HG03039 (cell line): ENCODE data around the gene DLG2.

Experiments used
- ATAC-seq: cut with Tn5 transposase; IDR thresholded peaks from one replicate; pipeline ENCODE4 v1.9.1; 2021; ENCODE audit warnings: mild to moderate bottlenecking, moderate library complexity; ENCODE audit not compliant: unreplicated experiment

The DLG2 gene

GRCh38 chr11:84541731-84542340 lies 1085.3 kb downstream of the DLG2 start:
- no peak for ATAC-seq

GRCh38 chr11:84536456-84536855 lies 1090.7 kb downstream of the DLG2 start:
- ATAC-seq = no peak

GRCh38 chr11:84532364-84532763 lies 1094.8 kb downstream of the DLG2 start:
- no peak for ATAC-seq

GRCh38 chr11:84526250-84526649 lies 1100.9 kb downstream of the DLG2 start:
- ATAC-seq = no peak

- ATAC-seq = no peak
Observed at GRCh38 chr11:84524422-84525051, 1102.6 kb downstream of the DLG2 start.

GRCh38 chr11:84522331-84522730 lies 1104.8 kb downstream of the DLG2 start:
- no peak for ATAC-seq

- no peak for ATAC-seq
Observed at GRCh38 chr11:84518631-84519183, 1108.4 kb downstream of the DLG2 start.

- no peak for ATAC-seq
Observed at GRCh38 chr11:84514436-84514835, 1112.7 kb downstream of the DLG2 start.

GRCh38 chr11:84503503-84503902 lies 1123.6 kb downstream of the DLG2 start:
- ATAC-seq = no peak

- ATAC-seq = no peak
Observed at GRCh38 chr11:84501750-84502149, 1125.4 kb downstream of the DLG2 start.

- ATAC-seq = no peak
Observed at GRCh38 chr11:84497981-84498411, 1129.1 kb downstream of the DLG2 start.

- no peak for ATAC-seq
Observed at GRCh38 chr11:84497181-84497580, 1130.0 kb downstream of the DLG2 start.

- no peak for ATAC-seq
Observed at GRCh38 chr11:84496122-84496521, 1131.0 kb downstream of the DLG2 start.

- ATAC-seq = no peak
Observed at GRCh38 chr11:84480131-84480530, 1147.0 kb downstream of the DLG2 start.

GRCh38 chr11:84476581-84476980 lies 1150.6 kb downstream of the DLG2 start:
- no peak for ATAC-seq

- ATAC-seq = no peak
Observed at GRCh38 chr11:84471501-84471900, 1155.6 kb downstream of the DLG2 start.

- ATAC-seq = no peak
Observed at GRCh38 chr11:84468235-84468634, 1158.9 kb downstream of the DLG2 start.

GRCh38 chr11:84465040-84465439 lies 1162.1 kb downstream of the DLG2 start:
- ATAC-seq = no peak

- no peak for ATAC-seq
Observed at GRCh38 chr11:84455691-84456090, 1171.5 kb downstream of the DLG2 start.

GRCh38 chr11:84452211-84452610 lies 1174.9 kb downstream of the DLG2 start:
- ATAC-seq = no peak

GRCh38 chr11:84438565-84438964 lies 1188.6 kb downstream of the DLG2 start:
- no peak for ATAC-seq
